Neural progenitor cell (in vitro differentiated cells): ENCODE results near the gene AIFM3. TPM values are rescaled to one million over a fixed set of nuclear protein-coding genes. Genes with fewer than 3 reads are reported as not detected.

Source experiments
- DNase-seq: peaks from one replicate; pipeline ENCODE4 v3.0.0-alpha.2; 2016; ENCODE audit warnings: low spot score
- H2AFZ ChIP-seq: fragments of 200-600 bp; sonication (generic); replicated peaks from 2 replicates; pipeline ENCODE4 v1.6.1; 2016; ENCODE audit warnings: antibody characterized with exemption
- H3F3A ChIP-seq: fragments of 200-600 bp; sonication (generic); 2 replicates; pipeline ENCODE4 v1.6.1; 2016; ENCODE audit warnings: antibody characterized with exemption, low read depth
- H3K27ac ChIP-seq: fragments of 200-600 bp; sonication (generic); 2 replicates; pipeline ENCODE4 v1.5.1; 2016; ENCODE audit warnings: mild to moderate bottlenecking
- H3K27me3 ChIP-seq: fragments of 200-600 bp; sonication (generic); 2 replicates; pipeline ENCODE4 v1.6.1; 2016; ENCODE audit warnings: mild to moderate bottlenecking, moderate library complexity
- H3K36me3 ChIP-seq: fragments of 200-600 bp; sonication (generic); 2 replicates; pipeline ENCODE4 v1.5.1; 2016
- H3K4me1 ChIP-seq: fragments of 200-600 bp; sonication (generic); 2 replicates; pipeline ENCODE4 v1.6.1; 2016; ENCODE audit warnings: mixed run types
- H3K4me2 ChIP-seq: fragments of 200-600 bp; sonication (generic); 2 replicates; pipeline ENCODE4 v1.6.1; 2016
- H3K4me3 ChIP-seq: fragments of 200-600 bp; sonication (generic); 2 replicates; pipeline ENCODE4 v1.5.1; 2016
- H3K79me2 ChIP-seq: fragments of 200-600 bp; sonication (generic); 2 replicates; pipeline ENCODE4 v1.6.1; 2016; ENCODE audit warnings: low read depth
- H3K9ac ChIP-seq: fragments of 200-600 bp; sonication (generic); 2 replicates; pipeline ENCODE4 v1.6.1; 2016
- H3K9me3 ChIP-seq: fragments of 200-600 bp; sonication (generic); 2 replicates; pipeline ENCODE4 v1.5.1; 2016; ENCODE audit warnings: low read depth
- H4K20me1 ChIP-seq: fragments of 200-600 bp; sonication (generic); 2 replicates; pipeline ENCODE4 v1.6.1; 2016; ENCODE audit warnings: low read depth
- H3K27ac Mint-ChIP-seq: 3 replicates; pipeline ENCODE4 v1.8.0; 2021; ENCODE audit warnings: mixed read lengths
- H3K27me3 Mint-ChIP-seq: 2 replicates; pipeline ENCODE4 v1.8.0; 2022; ENCODE audit warnings: low read depth, mild to moderate bottlenecking, inconsistent platforms, moderate library complexity, mixed read lengths; ENCODE audit not compliant: insufficient read depth
- H3K36me3 Mint-ChIP-seq: 3 replicates; pipeline ENCODE4 v1.8.0; 2021; ENCODE audit warnings: mixed read lengths
- H3K4me1 Mint-ChIP-seq: 3 replicates; pipeline ENCODE4 v1.8.0; 2021; ENCODE audit warnings: mixed read lengths
- H3K4me3 Mint-ChIP-seq: 3 replicates; pipeline ENCODE4 v1.8.0; 2021; ENCODE audit warnings: mild to moderate bottlenecking, moderate library complexity, mixed read lengths
- H3K9me3 Mint-ChIP-seq: 3 replicates; pipeline ENCODE4 v1.8.0; 2020; ENCODE audit warnings: mixed read lengths
- EZH2 ChIP-seq: fragments of 200-600 bp; sonication (generic); IDR thresholded peaks from 2 replicates; pipeline ENCODE4 v1.6.1; 2017; ENCODE audit warnings: antibody characterized with exemption, mild to moderate bottlenecking, moderate library complexity
- EZH2phosphoT487 ChIP-seq: fragments of 200-600 bp; sonication (generic); IDR thresholded peaks from 2 replicates; pipeline ENCODE4 v1.6.1; 2017; ENCODE audit warnings: antibody characterized with exemption
- total RNA-seq: library from RNA; depleted of rRNA; stranded (reverse); fragments of >200 nt; gene quantifications from 2 replicates; pipeline ENCODE4 v1.2.3, GENCODE V29; 2015; ENCODE audit warnings: low replicate concordance
- TF ChIP-seq, protein P1 (sequence below): fragments of 200-600 bp; sonication (generic); IDR thresholded peaks from 2 replicates; pipeline ENCODE4 v1.5.1; 2017; ENCODE audit warnings: antibody characterized with exemption, mild to moderate bottlenecking

Gene AIFM3
- total RNA-seq, 1 donor from 2014 or later: 4.3 TPM

DNA sequence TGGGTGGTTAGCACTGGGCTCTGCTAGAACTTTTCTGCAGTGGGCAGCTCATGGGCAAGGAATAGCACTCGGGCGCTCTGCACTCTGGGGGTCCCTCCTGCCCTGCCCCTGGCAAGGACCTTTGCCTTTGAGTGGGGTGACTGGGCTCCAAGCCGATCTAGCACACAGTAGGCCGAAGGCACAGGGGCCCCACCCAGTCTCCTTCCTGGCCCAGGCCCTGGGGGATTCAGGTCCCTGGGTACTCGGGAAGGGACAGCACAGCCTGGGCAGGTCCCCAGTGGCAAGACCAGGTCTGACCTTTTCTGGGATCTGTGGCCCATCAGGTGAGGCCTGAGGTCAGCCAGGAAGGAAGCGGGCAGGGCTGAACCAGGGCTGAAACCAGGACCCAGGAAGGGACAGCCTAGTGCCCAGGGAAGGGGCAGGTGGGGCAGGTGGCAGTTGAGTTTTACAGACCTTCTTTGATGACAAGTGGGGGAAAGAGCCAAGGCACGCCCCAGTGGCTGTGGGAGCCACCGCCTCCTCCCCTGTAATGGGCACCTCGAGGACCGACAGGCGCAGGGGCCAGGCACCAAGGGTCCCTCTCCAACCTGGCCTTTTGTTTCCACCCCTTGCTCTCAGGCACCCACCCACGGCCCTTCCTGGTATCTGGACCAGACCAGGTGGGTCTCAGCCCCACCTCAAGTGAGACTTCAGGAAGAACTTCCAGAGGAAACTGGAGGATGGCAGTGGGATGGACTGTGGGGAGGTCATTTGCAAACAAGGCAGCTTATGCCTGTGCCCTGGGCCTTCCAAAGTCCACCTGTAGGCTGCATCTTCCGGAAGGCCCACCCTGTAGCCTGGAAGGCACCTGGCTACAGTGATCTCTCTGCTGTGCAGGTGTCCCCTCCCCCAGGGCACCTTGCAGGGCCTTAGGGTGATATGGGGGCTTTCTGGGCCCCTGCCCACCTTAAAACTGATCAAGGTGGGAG is 883 bp upstream of the AIFM3 start:
- Histone ChIP-seq H3K4me3 (no peak overlapping the region), H3K9me3 (no peaks in the 10 kb centered on the region), H2AFZ (no peak overlapping the region), H3F3A (peaks cover 57% of the 10 kb centered on the region), H4K20me1 (peaks cover under 1% of the 10 kb centered on the region), H3K9ac (no peak overlapping the region), H3K4me1 (peaks cover 40% of the 10 kb centered on the region), H3K27me3 (peaks cover 35% of the 10 kb centered on the region), H3K36me3 (no peaks in the 10 kb centered on the region), H3K27ac (no peak overlapping the region), H3K79me2 (no peaks in the 10 kb centered on the region), H3K4me2 (peak overlapping the region; percentile 96)
- peaks cover 30% of the 10 kb centered on the region for H3K4me1 Mint-ChIP-seq
- TF ChIP-seq EZH2phosphoT487 (no peak), EZH2 (no peak)
- TF ChIP-seq, protein P1, sequence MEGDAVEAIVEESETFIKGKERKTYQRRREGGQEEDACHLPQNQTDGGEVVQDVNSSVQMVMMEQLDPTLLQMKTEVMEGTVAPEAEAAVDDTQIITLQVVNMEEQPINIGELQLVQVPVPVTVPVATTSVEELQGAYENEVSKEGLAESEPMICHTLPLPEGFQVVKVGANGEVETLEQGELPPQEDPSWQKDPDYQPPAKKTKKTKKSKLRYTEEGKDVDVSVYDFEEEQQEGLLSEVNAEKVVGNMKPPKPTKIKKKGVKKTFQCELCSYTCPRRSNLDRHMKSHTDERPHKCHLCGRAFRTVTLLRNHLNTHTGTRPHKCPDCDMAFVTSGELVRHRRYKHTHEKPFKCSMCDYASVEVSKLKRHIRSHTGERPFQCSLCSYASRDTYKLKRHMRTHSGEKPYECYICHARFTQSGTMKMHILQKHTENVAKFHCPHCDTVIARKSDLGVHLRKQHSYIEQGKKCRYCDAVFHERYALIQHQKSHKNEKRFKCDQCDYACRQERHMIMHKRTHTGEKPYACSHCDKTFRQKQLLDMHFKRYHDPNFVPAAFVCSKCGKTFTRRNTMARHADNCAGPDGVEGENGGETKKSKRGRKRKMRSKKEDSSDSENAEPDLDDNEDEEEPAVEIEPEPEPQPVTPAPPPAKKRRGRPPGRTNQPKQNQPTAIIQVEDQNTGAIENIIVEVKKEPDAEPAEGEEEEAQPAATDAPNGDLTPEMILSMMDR: no peak
- DNase-seq: no peak
- H3K9me3 Mint-ChIP-seq: no peaks in the 10 kb centered on the region
- no peaks in the 10 kb centered on the region for H3K36me3 Mint-ChIP-seq
- peak overlapping the region; percentile 60 for H3K4me3 Mint-ChIP-seq
- no peak overlapping the region for H3K27ac Mint-ChIP-seq
- H3K27me3 Mint-ChIP-seq: peaks cover 23% of the 10 kb centered on the region

DNA sequence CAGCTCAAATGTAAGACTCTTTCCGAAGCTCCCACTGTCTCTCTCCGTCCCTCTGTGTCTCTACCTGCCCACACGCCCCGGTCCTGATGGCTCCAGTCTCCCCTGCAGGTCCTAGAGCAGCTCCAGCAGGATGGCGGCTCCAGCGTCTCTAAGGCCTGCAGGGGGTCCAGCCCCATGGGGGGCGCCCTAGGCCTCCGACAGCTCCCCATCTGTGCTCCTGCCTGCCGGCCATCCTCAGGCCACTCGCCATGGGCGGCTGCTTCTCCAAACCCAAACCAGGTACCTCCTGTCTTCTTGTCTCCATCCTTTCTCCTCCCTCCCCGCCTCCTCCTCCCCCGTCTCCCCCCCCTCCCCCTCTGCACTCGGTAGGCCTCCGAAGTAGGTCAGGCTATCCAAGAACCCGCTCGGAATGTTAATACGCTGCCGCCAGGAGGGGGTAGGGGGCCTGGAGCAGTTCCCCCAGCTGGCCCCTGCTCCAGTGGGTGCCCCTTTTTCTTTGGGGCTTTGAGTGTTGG is 699 bp downstream of the AIFM3 start:
- no peaks in the 10 kb centered on the region for H3K9me3 ChIP-seq
- H3K4me1 ChIP-seq: peaks cover 56% of the 10 kb centered on the region
- Mint-ChIP-seq H3K4me3 (peak overlapping the region; percentile 43), H3K9me3 (no peaks in the 10 kb centered on the region), H3K27me3 (peaks cover 24% of the 10 kb centered on the region), H3K4me1 (peaks cover 40% of the 10 kb centered on the region), H3K36me3 (no peaks in the 10 kb centered on the region), H3K27ac (no peak overlapping the region)
- H3K79me2 ChIP-seq: no peaks in the 10 kb centered on the region
- DNase-seq: peak; percentile 74
- H3K4me2 ChIP-seq: peak overlapping the region; percentile 69
- H3K9ac ChIP-seq: no peak overlapping the region
- H3F3A ChIP-seq: peaks cover 68% of the 10 kb centered on the region
- no peak overlapping the region for H3K27ac ChIP-seq
- TF ChIP-seq EZH2: no peak
- no peak for TF ChIP-seq EZH2phosphoT487
- TF ChIP-seq, protein P1: peak; percentile 28
- peaks cover 31% of the 10 kb centered on the region for H3K27me3 ChIP-seq
- peaks cover 8% of the 10 kb centered on the region for H4K20me1 ChIP-seq
- no peak overlapping the region for H2AFZ ChIP-seq
- no peak overlapping the region for H3K4me3 ChIP-seq
- H3K36me3 ChIP-seq: no peaks in the 10 kb centered on the region

DNA sequence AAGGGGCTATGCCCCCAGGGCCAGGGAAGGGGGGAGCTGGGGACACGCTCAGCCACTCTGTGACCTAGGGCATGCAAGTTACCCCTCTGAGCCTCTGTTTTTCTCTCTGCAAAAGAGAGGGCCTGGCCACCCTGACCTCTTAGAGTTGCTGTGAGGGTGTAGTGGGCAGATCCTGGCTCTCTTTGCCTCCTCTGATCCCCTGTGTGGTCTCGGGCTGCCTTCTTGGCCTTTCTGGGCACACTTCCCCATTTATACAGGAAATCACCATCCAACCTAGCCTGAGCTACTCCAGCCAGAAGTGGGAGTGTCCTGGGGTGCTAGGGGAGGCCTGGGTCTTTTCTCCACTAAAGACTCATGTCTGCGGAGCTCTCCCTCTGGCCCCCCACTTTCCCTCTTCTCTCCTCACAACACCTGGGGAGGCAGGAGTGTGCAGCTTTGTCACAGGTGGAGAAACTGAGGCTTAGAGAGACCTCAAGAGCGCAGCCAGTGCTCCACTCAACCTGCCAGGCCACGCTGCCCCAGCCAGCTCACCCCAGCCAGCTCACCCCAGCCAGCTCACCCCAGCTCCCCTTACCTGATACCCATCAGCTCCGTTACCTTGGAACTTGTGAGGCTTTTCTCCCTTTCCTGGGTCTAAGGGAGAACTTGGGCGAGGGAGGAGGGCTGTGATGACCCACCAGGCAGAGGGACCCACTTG is 1.4 kb downstream of the AIFM3 start:
- no peak overlapping the region for H3K9ac ChIP-seq
- Mint-ChIP-seq H3K4me3 (no peak overlapping the region), H3K36me3 (no peaks in the 10 kb centered on the region), H3K9me3 (no peaks in the 10 kb centered on the region), H3K27ac (no peak overlapping the region), H3K4me1 (peaks cover 40% of the 10 kb centered on the region), H3K27me3 (peaks cover 23% of the 10 kb centered on the region)
- peaks cover 8% of the 10 kb centered on the region for H4K20me1 ChIP-seq
- peak overlapping the region; percentile 69 for H3K4me2 ChIP-seq
- no peak overlapping the region for H2AFZ ChIP-seq
- no peak for DNase-seq
- peaks cover 25% of the 10 kb centered on the region for H3K27me3 ChIP-seq
- H3K79me2 ChIP-seq: no peaks in the 10 kb centered on the region
- H3K4me1 ChIP-seq: peaks cover 63% of the 10 kb centered on the region
- H3K9me3 ChIP-seq: no peaks in the 10 kb centered on the region
- H3K27ac ChIP-seq: no peak overlapping the region
- H3K4me3 ChIP-seq: no peak overlapping the region
- H3K36me3 ChIP-seq: no peaks in the 10 kb centered on the region
- H3F3A ChIP-seq: peaks cover 70% of the 10 kb centered on the region
- no peak for TF ChIP-seq EZH2
- no peak for TF ChIP-seq EZH2phosphoT487
- TF ChIP-seq, protein P1: no peak
